Measurements from ENCODE around the gene NSUN6.

Gene NSUN6

GRCh38 chr10:18557960-18558359 is 93.4 kb downstream of the NSUN6 start:
- DNase-seq = no peak

- DNase-seq = no peak
Observed at GRCh38 chr10:18556522-18557147, 94.8 kb downstream of the NSUN6 start.

GRCh38 chr10:18554479-18554878 is 96.9 kb downstream of the NSUN6 start:
- DNase-seq = no peak

- DNase-seq = no peak
Observed at GRCh38 chr10:18551473-18551872, 99.9 kb downstream of the NSUN6 start.

GRCh38 chr10:18549105-18549504 is 102.3 kb downstream of the NSUN6 start:
- DNase-seq = no peak

GRCh38 chr10:18545621-18546305 is 105.6 kb downstream of the NSUN6 start:
- DNase-seq = no peak

GRCh38 chr10:18542832-18543231 is 108.6 kb downstream of the NSUN6 start:
- DNase-seq = no peak

- no peak for DNase-seq
Observed at GRCh38 chr10:18540195-18540594, 111.2 kb downstream of the NSUN6 start.

GRCh38 chr10:18539335-18539734 is 112.1 kb downstream of the NSUN6 start:
- no peak for DNase-seq

- DNase-seq = no peak
Observed at GRCh38 chr10:18533896-18534295, 117.5 kb downstream of the NSUN6 start.

GRCh38 chr10:18532881-18533535 is 118.4 kb downstream of the NSUN6 start:
- no peak for DNase-seq

GRCh38 chr10:18528292-18528691 is 123.1 kb downstream of the NSUN6 start:
- no peak for DNase-seq

GRCh38 chr10:18527687-18528086 is 123.7 kb downstream of the NSUN6 start:
- DNase-seq = no peak

GRCh38 chr10:18523858-18524257 is 127.5 kb downstream of the NSUN6 start:
- DNase-seq = no peak

- no peak for DNase-seq
Observed at GRCh38 chr10:18523025-18523424, 128.4 kb downstream of the NSUN6 start.

- DNase-seq = no peak
Observed at GRCh38 chr10:18516851-18517250, 134.5 kb downstream of the NSUN6 start.

GRCh38 chr10:18514537-18514936 is 136.8 kb downstream of the NSUN6 start:
- DNase-seq = no peak

- no peak for DNase-seq
Observed at GRCh38 chr10:18508587-18508986, 142.8 kb downstream of the NSUN6 start.

- no peak for DNase-seq
Observed at GRCh38 chr10:18505456-18506118, 145.8 kb downstream of the NSUN6 start.

GRCh38 chr10:18504161-18504560 is 147.2 kb downstream of the NSUN6 start:
- no peak for DNase-seq

GRCh38 chr10:18501629-18502028 is 149.8 kb downstream of the NSUN6 start:
- no peak for DNase-seq

GRCh38 chr10:18501198-18501597 is 150.2 kb downstream of the NSUN6 start:
- DNase-seq = no peak

- no peak for DNase-seq
Observed at GRCh38 chr10:18500576-18500975, 150.8 kb downstream of the NSUN6 start.

- no peak for DNase-seq
Observed at GRCh38 chr10:18498998-18499397, 152.4 kb downstream of the NSUN6 start.

All from activated effector memory CD4-positive, alpha-beta T cell treated with anti-CD3 and anti-CD28 coated beads, Interleukin-2, amount 50 U/mL, for 16 hours (primary cell).